MM.1S (cell line): ENCODE data around the gene DHRS12.

Experiments
- DNase-seq: peaks from one replicate; pipeline ENCODE4 v3.0.0-alpha.2; 2015
- H2AFZ ChIP-seq: fragments of 300-600 bp; sonication (generic); 2 replicates; pipeline ENCODE4 v1.6.0; 2016; ENCODE audit warnings: antibody characterized with exemption, low read length
- H3F3A ChIP-seq: fragments of 300-600 bp; sonication (generic); 2 replicates; pipeline ENCODE4 v1.6.1; 2016; ENCODE audit warnings: mild to moderate bottlenecking, antibody characterized with exemption, low read length, moderate library complexity, mixed read lengths; ENCODE audit not compliant: insufficient read depth
- H3K27ac ChIP-seq: fragments of 300-600 bp; sonication (generic); 2 replicates; pipeline ENCODE4 v1.5.1; 2016; ENCODE audit warnings: mild to moderate bottlenecking, low read length
- H3K27me3 ChIP-seq: fragments of 300-600 bp; sonication (generic); replicated peaks from 2 replicates; pipeline ENCODE4 v1.6.0; 2016; ENCODE audit warnings: low read length; ENCODE audit not compliant: insufficient read depth
- H3K36me3 ChIP-seq: fragments of 300-600 bp; sonication (generic); replicated peaks from 2 replicates; pipeline ENCODE4 v1.6.1; 2016; ENCODE audit warnings: mild to moderate bottlenecking, low read length, mixed read lengths; ENCODE audit not compliant: insufficient read depth
- H3K4me1 ChIP-seq: fragments of 300-600 bp; sonication (generic); 2 replicates; pipeline ENCODE4 v1.6.1; 2016; ENCODE audit warnings: low read length, mixed read lengths
- H3K4me2 ChIP-seq: fragments of 300-600 bp; sonication (generic); 2 replicates; pipeline ENCODE4 v1.6.0; 2016; ENCODE audit warnings: low read depth, low read length
- H3K4me3 ChIP-seq: fragments of 300-600 bp; sonication (generic); 2 replicates; pipeline ENCODE4 v1.5.1; 2016; ENCODE audit warnings: low read length, mixed read lengths
- H3K79me2 ChIP-seq: fragments of 300-600 bp; sonication (generic); 2 replicates; pipeline ENCODE4 v1.6.1; 2016; ENCODE audit warnings: mixed run types, low read length, mixed read lengths
- H3K9ac ChIP-seq: fragments of 300-600 bp; sonication (generic); 2 replicates; pipeline ENCODE4 v1.6.1; 2016; ENCODE audit warnings: low read length, mixed read lengths
- H3K9me2 ChIP-seq: fragments of 300-600 bp; sonication (generic); replicated peaks from 2 replicates; pipeline ENCODE4 v1.6.1; 2016; ENCODE audit warnings: mild to moderate bottlenecking, low read length, mixed read lengths; ENCODE audit not compliant: insufficient read depth
- H3K9me3 ChIP-seq: fragments of 300-600 bp; sonication (generic); replicated peaks from 2 replicates; pipeline ENCODE4 v1.6.1; 2016; ENCODE audit warnings: mild to moderate bottlenecking, low read length, mixed read lengths; ENCODE audit not compliant: insufficient read depth
- H4K20me1 ChIP-seq: fragments of 300-600 bp; sonication (generic); 2 replicates; pipeline ENCODE4 v1.6.1; 2016; ENCODE audit warnings: mild to moderate bottlenecking, low read length, moderate library complexity, mixed read lengths; ENCODE audit not compliant: insufficient read depth
- EZH2 ChIP-seq: fragments of 300-600 bp; sonication (generic); optimal IDR thresholded peaks from 2 replicates; pipeline ENCODE3; 2017; ENCODE audit warnings: low read depth, mild to moderate bottlenecking, antibody characterized with exemption, low read length, mixed read lengths
- EZH2phosphoT487 ChIP-seq: fragments of 300-600 bp; sonication (generic); IDR thresholded peaks from 2 replicates; pipeline ENCODE4 v1.6.1; 2018; ENCODE audit warnings: antibody characterized with exemption, low read length
- TF ChIP-seq, protein P1 (sequence below): fragments of 300-600 bp; sonication (generic); IDR thresholded peaks from 2 replicates; pipeline ENCODE4 v1.5.1; 2016; ENCODE audit warnings: antibody characterized with exemption, low read length, mixed read lengths

DHRS12 gene

DNA sequence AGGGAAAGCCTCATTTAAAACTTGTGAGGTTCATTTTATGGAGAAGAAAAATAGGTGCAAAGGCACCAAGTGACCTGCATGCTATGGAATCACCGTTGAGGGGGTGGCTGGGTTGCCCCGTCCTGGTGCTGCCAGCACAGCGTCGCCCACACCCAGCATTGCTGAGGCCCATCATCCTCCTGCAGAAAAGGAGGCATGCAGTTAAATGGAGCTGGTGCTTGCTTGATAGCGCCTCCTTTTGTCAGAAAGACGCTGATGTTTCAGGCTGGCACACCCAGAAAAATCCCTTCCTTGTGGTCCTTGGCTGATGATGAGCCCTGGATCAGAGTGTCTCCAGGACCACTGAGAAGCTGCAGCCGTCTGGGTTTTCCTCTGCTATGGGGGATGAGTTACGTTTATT lies 36.9 kb downstream of the DHRS12 start:
- Histone ChIP-seq H3K4me1 (peaks cover 15% of the 10 kb centered on the region; the same call in 1 of the 2 replicates), H3K27ac (no peak overlapping the region), H3F3A (peaks cover 9% of the 10 kb centered on the region), H3K27me3 (no peaks in the 10 kb centered on the region), H3K9me2 (no peaks in the 10 kb centered on the region), H3K79me2 (no peaks in the 10 kb centered on the region), H2AFZ (no peak overlapping the region), H3K9ac (no peak overlapping the region), H3K4me3 (no peak overlapping the region), H3K9me3 (no peaks in the 10 kb centered on the region), H4K20me1 (no peaks in the 10 kb centered on the region), H3K4me2 (no peak overlapping the region), H3K36me3 (no peaks in the 10 kb centered on the region)
- TF ChIP-seq EZH2phosphoT487 (no peak), EZH2 (no peak)
- DNase-seq: no peak

DNA sequence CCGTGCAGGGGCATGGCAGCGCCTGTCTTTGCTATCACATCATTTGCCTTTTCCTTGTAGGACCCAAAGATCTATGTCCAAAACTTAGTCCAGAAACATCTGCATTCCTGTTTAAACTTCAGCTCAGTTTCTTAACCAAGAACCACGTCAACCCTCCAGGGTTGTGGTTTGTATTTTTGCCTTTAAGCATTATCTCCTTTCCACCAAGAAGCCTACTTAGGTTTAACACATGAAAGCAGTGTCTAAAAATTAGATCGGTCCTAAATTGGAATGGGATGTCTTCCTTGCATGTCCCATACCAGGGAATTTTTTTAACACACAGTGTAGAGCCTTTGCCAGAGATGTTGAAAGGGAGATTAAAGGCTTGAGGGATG lies 38.8 kb downstream of the DHRS12 start:
- Histone ChIP-seq H3K9ac (peak overlapping the region; percentile 60; the same call in 1 of the 2 replicates), H3K79me2 (no peaks in the 10 kb centered on the region), H4K20me1 (no peaks in the 10 kb centered on the region), H3K4me2 (peak overlapping the region; percentile 86), H3K27me3 (no peaks in the 10 kb centered on the region), H3K4me1 (peaks cover 15% of the 10 kb centered on the region; the same call in 1 of the 2 replicates), H3K36me3 (no peaks in the 10 kb centered on the region), H3K27ac (peak overlapping the region; percentile 87), H3K4me3 (peak overlapping the region; percentile 55), H3F3A (peaks cover 9% of the 10 kb centered on the region), H3K9me3 (no peaks in the 10 kb centered on the region), H2AFZ (peak overlapping the region; percentile 82), H3K9me2 (no peaks in the 10 kb centered on the region)
- TF ChIP-seq, protein P1, sequence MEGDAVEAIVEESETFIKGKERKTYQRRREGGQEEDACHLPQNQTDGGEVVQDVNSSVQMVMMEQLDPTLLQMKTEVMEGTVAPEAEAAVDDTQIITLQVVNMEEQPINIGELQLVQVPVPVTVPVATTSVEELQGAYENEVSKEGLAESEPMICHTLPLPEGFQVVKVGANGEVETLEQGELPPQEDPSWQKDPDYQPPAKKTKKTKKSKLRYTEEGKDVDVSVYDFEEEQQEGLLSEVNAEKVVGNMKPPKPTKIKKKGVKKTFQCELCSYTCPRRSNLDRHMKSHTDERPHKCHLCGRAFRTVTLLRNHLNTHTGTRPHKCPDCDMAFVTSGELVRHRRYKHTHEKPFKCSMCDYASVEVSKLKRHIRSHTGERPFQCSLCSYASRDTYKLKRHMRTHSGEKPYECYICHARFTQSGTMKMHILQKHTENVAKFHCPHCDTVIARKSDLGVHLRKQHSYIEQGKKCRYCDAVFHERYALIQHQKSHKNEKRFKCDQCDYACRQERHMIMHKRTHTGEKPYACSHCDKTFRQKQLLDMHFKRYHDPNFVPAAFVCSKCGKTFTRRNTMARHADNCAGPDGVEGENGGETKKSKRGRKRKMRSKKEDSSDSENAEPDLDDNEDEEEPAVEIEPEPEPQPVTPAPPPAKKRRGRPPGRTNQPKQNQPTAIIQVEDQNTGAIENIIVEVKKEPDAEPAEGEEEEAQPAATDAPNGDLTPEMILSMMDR: no peak
- TF ChIP-seq EZH2phosphoT487 (no peak), EZH2 (no peak)
- peak; percentile 10 for DNase-seq

- H3K9ac ChIP-seq: peak overlapping the region; percentile 60; the same call in 1 of the 2 replicates
- H3K4me3 ChIP-seq: peak overlapping the region; percentile 55
- DNase-seq: peak; percentile 68
- no peaks in the 10 kb centered on the region for H3K36me3 ChIP-seq
- H3F3A ChIP-seq: peaks cover 9% of the 10 kb centered on the region
- H3K9me3 ChIP-seq: no peaks in the 10 kb centered on the region
- TF ChIP-seq EZH2 (no peak), EZH2phosphoT487 (no peak)
- TF ChIP-seq, protein P1: no peak
- no peaks in the 10 kb centered on the region for H3K9me2 ChIP-seq
- H3K4me2 ChIP-seq: peak overlapping the region; percentile 86
- H3K4me1 ChIP-seq: peaks cover 15% of the 10 kb centered on the region; the same call in 1 of the 2 replicates
- no peaks in the 10 kb centered on the region for H3K27me3 ChIP-seq
- no peaks in the 10 kb centered on the region for H3K79me2 ChIP-seq
- peak overlapping the region; percentile 82 for H2AFZ ChIP-seq
- no peaks in the 10 kb centered on the region for H4K20me1 ChIP-seq
- peak overlapping the region; percentile 87 for H3K27ac ChIP-seq
These were observed 39.5 kb downstream of the DHRS12 start for GRCh38 chr13:51764184-51765141.
